ENCODE data around the gene DDX10.

GRCh38 chr11:108913204-108913603 lies 248.3 kb downstream of the DDX10 start:
- TF ChIP-seq CTCF (IDR thresholded peaks at IDR 0.05) (no peak), EP300 (IDR thresholded peaks at IDR 0.05) (no peak)
